B cell (primary cell): ENCODE measurements around the gene BTG2.

Source experiments
- EZH2 ChIP-seq: IDR thresholded peaks from 2 replicates; pipeline ENCODE4 v1.6.1; 2012; ENCODE audit warnings: borderline replicate concordance, low read depth, mild to moderate bottlenecking, moderate library complexity, low read length; ENCODE audit not compliant: insufficient read depth, poor library complexity, severe bottlenecking
- TF ChIP-seq, protein P1 (sequence below): fragments of 200-600 bp; IDR thresholded peaks from one replicate; pipeline ENCODE4 v1.8.0; 2022; ENCODE audit warnings: antibody characterized with exemption, mild to moderate bottlenecking

- no peak for TF ChIP-seq EZH2
- TF ChIP-seq, protein P1, sequence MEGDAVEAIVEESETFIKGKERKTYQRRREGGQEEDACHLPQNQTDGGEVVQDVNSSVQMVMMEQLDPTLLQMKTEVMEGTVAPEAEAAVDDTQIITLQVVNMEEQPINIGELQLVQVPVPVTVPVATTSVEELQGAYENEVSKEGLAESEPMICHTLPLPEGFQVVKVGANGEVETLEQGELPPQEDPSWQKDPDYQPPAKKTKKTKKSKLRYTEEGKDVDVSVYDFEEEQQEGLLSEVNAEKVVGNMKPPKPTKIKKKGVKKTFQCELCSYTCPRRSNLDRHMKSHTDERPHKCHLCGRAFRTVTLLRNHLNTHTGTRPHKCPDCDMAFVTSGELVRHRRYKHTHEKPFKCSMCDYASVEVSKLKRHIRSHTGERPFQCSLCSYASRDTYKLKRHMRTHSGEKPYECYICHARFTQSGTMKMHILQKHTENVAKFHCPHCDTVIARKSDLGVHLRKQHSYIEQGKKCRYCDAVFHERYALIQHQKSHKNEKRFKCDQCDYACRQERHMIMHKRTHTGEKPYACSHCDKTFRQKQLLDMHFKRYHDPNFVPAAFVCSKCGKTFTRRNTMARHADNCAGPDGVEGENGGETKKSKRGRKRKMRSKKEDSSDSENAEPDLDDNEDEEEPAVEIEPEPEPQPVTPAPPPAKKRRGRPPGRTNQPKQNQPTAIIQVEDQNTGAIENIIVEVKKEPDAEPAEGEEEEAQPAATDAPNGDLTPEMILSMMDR, result no peak
Observed at GRCh38 chr1:203306965-203307541, 1.7 kb downstream of the BTG2 start.
